Measurements from ENCODE around the gene CASP10.

Gene CASP10

DNA sequence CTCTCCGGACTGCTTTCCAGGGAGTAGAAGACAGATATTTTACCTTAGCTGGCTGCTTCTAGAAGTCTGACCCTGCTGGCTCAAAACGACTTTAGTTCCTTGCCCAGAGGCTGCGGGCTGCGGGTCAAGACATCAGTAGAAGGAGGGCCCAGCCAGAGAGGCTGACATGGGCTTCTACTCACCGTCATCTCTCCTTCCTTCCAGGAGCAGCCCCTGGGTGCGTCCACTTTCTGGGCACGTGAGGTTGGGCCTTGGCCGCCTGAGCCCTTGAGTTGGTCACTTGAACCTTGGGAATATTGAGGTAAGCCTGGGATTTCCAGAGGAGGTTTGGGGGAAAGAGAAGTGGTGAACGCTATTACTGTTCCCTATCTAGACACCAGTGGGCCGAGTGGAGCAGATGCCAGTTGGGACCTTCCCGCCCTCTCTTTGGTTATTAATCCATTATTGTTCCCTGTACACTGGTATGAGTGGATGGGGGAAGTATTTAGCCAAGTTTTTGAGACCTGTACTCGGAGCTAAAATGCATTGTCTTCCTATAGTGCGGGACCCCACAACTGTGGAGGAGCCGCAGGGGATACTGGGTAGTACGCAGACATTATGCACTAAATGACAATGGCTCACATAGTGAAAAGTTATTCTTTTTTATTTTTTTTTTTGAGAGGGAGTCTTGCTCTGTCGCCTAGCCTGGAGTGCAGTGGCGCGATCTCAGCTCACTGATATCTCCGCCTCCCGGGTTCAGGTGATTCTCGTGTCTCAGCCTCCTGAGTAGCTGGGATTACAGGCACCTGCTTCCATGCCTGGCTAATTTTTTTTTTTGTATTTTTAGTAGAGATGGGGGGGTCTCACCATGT, 51.1 kb downstream of the CASP10 start:
- no peak for DNase-seq

- no peak for DNase-seq
Observed at GRCh38 chr2:201234663-201235135, 51.8 kb downstream of the CASP10 start.

- DNase-seq = peak in 3 of 14 donors; percentile 12 to 24 (median 16)
Observed at GRCh38 chr2:201235860-201236811, 53.2 kb downstream of the CASP10 start.

DNA sequence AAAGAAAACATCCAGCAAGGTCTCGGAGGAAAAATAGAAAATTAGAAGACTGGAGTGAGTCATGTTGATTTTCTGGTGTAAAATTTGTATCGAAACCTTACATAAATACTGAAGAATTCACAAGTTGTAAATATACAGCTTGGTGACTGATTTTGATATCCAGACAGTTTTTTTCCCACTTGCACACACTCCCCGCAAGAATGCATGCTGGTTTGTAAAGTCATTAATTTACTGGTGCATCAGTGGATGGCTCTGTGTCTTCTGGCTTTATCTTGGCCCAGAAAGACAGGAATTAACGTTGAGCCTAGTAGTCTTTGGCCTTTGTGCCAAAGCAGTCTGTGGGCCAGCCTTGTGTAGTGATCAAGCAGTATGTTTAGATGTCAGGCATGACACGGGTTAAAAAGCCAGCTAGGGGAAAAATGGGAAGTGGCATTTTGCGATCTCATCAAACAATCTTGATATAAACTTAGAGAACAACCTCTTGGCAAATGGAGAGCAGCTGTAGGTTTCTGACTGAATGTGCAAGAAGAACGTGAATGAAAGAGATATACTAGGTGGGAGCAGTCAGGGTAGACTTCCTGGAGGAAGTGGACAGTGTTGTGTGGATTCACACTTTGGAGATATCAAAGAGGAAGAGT, 54.7 kb downstream of the CASP10 start:
- DNase-seq = no peak

DNA sequence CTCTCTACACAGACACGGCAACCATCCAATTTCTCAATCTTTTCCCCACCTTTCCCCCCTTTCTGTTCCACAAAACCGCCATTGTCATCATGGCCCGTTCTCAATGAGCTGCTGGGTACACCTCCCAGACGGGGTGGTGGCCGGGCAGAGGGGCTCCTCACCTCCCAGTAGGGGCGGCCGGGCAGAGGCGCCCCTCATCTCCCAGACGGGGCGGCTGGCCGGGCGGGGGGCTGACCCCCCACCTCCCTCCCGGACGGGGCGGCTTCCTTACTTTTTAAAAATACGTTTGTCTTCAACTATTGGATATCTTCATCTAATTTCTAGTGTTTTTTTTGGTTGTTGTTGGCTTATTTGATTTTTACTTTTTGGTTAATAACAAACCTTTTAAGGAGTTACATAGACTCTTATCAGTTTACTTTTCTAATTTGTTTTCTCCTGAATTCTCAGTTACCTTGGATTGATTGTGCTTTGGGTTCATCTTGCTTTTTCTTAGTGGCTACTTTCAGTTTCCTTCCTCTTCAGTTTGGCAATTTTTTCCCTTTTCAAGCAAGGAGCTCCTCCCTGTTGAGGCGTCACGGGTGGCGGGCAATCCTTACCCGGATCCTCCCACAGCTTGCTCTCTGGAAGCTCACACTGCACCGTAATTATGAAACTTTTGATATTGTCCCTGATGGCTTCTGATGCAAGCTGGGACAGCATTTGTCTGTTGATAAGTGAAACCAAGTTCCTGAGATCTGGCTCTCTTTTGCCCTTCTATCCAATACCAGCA, 56.4 kb downstream of the CASP10 start:
- DNase-seq = peak in 2 of 14 donors; percentile 12 to 20

GRCh38 chr2:201242571-201243277, 59.8 kb downstream of the CASP10 start:
- DNase-seq = no peak

- DNase-seq = no peak
Observed at GRCh38 chr2:201244829-201245228, 61.9 kb downstream of the CASP10 start.

DNA sequence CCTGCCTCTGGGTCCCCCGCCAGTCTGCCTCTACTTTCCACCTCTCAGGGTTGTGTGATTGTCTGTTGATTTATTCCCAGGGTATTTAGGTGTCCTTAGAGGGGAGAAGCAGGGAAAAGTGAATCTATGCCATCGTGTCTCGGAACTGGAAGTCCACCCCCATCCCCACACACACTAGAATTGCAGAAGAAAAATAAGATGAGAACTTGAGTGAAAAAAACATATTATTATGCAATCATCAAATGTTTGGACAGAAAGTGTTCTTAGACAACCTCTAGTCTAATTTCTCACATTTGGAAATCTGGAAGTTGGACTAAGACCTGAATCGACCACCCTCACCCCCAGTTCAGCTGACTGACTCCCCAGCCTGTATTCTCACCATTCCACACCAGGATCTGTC, 63.3 kb downstream of the CASP10 start:
- no peak for DNase-seq

DNA sequence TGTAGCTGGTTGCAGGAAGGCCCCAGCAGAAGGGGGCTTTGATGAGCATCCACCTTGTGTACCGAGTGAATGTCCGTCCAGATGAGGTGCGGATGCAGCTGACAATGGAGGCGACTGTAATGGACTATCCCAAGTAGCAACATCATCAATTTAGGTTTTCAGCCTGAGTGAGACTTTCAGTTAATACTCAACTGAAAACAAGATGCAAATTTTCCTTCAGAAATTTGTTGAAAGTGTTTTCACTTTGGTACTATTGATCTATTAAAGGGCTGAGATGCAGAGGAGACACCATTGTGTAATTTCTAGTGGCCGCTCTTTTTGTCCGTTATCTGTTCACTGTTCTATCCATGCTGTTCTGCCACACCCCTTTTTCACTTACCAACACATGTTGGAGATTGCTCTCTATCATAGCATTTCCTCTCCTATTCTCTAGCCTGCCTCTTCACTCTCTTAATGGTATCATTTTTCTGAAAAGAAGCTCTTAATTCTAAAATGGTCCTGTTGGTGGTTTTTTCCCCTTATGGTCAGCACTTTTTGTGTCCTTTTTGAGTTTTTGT, 65.4 kb downstream of the CASP10 start:
- DNase-seq = no peak

DNA sequence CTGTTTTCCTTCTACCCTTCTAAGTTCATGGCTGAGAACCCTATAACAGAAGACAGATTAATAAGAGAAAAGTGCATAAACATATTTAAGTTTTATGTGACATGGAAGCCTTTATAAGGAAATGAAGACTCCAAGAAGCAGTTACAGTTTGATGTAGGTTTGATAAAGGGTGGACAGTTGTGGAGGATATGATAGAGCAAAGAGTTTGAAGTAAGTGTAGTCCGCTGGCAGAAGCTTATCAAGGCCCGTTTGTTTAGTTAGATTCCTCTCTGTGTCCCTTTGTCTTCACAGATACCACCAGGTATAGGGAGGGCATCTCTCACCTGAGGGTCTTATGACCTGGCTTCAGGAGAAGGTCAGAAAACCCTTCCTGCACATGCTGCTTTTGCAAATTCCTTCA, 66.9 kb downstream of the CASP10 start:
- DNase-seq = no peak

GRCh38 chr2:201250741-201251140, 67.8 kb downstream of the CASP10 start:
- no peak for DNase-seq

DNA sequence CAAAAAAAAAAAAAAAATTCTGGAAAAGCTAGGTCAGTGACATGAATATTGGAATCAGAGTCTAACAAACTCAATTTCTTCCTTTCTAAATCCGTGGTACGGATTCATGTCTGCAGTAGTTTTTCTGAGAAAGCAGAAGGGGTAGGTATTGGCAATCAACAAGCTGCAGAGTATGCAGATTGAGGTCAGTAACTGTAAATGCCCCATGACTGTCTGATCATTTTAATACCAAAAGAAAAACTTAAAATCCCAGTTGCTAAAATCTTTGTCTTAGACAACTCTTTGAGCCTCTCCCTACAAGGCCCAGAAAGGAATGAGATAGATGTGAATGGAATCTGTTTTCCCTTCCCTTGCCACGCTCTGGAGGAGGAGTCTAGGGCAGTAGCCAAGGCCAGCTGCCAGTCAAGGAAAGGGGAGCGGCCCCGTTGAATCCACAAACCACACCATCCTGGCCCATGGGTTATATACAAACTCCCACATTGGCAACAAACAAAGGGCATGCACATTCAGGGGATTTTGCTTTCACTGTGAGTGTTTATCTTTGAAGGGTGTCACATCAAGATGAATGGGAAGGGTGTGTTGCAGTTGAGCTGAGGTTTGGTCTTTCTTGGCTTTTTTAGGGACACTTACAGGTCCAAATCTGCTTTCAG, 71.3 kb downstream of the CASP10 start:
- no peak for DNase-seq

DNA sequence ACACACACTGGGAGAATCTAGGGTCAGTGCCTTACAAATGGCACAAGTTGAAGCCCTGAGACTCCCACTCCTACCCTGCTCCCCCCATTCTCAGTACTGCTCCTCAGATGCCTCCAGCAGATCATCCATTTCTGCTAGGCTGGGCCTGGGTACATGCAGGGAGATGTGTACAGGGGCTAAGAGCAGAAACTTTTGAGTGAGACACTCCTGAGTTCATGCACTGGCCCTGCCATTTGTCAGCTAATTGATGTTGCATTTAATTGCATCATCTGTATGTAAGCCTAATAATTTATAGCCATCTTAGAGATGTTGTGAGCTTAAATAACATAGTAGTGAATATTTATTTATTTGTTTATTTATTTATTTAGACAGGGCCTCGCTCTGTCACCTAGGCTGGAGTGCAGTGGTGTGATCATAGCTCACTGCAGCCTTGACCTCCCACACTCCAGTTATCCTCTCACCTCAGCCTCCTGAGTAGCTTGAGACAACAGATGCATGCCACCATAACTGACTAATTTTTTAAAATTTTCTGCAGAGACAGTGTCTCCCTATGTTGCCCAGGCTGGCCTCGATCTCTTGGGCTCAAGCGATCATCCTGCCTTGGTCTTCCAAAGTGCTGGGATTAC, 72.6 kb downstream of the CASP10 start:
- no peak for DNase-seq

GRCh38 chr2:201256082-201256481, 73.1 kb downstream of the CASP10 start:
- no peak for DNase-seq

DNA sequence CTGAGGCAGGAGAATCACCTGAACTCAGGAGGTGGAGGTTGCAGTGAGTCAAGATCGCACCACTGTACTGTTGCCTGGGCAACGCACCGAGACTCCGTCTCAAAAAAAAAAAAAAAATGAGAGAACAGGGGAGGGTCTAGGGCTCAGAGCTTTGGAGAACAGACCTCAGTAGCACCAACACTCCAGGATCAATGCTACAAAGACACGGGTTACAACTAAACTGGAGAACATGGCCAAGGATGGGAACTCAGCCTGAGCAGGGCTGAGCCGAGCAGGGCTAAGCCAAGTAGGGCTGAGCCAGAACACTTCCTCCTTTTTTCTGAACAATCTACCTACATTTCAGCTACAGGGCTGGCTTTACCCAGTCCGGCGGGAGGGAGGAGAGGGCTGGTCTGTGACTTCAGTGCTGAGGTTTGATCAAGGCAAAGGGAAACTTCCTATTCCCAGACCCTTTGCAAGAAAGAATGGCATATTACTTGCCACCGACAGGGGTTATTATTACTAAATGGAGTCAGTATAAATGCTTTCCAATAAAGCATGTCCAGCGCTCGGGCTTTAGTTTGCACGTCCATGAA, 74.5 kb downstream of the CASP10 start:
- DNase-seq = peak in 3 of 14 donors; percentile 18 to 27 (median 18)

GRCh38 chr2:201257956-201258665, 75.2 kb downstream of the CASP10 start:
- peak in 4 of 14 donors; percentile 21 to 44 (median 33) for DNase-seq

DNA sequence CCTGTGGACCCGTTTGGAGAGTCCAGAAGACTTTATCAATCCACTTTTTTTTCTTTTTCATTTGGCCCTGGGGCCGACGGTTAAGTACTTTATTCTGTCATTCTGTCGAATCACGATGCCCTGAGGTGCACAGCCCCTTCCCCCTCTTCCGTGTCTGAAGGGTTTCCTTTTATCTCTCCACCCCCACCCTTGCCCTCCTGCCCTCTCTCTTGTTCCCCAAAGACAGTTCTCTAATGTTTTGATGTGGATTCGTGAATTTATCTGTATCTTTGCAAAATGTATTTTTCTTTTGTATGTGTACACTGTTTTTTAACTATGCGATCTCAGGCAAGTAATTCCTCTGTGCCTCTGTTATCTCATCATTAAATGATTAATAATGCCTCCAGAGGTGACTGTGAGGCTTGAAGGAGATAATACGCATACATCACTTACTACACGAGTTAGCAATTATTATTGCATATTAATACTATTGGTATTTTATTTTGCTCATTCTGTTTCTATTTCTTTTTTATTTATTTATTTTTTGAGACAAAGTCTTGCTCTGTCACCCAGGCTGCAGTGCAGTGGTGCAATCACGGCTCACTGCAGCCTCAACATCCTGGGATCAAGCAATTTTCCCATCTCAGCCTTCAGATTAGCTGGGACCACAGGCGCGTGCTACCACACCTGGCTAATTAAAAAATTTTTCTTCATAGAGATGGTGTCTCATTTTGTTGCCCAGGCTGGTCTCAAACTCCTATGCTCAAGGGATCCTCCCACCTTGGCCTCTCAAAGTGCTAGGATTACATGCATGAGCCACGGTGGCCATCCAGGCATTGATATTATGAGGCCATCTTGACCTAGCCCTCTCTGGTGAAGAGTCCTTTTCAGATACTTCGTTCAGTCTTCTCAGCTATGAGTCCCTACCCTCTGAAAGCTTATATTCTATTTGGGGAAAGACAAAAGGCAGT, 76.0 kb downstream of the CASP10 start:
- no peak for DNase-seq

All from C1 segment of cervical spinal cord (tissue), 14 donors.